HepG2 (cell line): Measurements from ENCODE around the gene CDC14B. TPM values are rescaled to one million over a fixed set of nuclear protein-coding genes. Genes with fewer than 3 reads are reported as not detected.

ENCODE experiments used
- AGO2 ChIP-seq: fragments of 200-400 bp; formaldehyde crosslinking; optimal IDR thresholded peaks from 2 replicates; pipeline ENCODE3; 2017; ENCODE audit warnings: mild to moderate bottlenecking, low read depth, low read length, moderate library complexity
- GFI1 ChIP-seq: sonication (generic); formaldehyde crosslinking; IDR thresholded peaks from 2 replicates; pipeline ENCODE4 v1.5.0; 2020; ENCODE audit warnings: missing genetic modification reagents, mild to moderate bottlenecking, borderline replicate concordance
- GLMP ChIP-seq: sonication (generic); formaldehyde crosslinking; IDR thresholded peaks from 2 replicates; pipeline ENCODE4 v1.9.0; 2021; ENCODE audit warnings: missing genetic modification reagents, mild to moderate bottlenecking, borderline replicate concordance
- MEF2D ChIP-seq: sonication (generic); formaldehyde crosslinking; IDR thresholded peaks from 2 replicates; pipeline ENCODE4 v1.5.1; 2020; ENCODE audit warnings: mild to moderate bottlenecking, missing genetic modification reagents
- MTF2 ChIP-seq: sonication (generic); formaldehyde crosslinking; IDR thresholded peaks from 2 replicates; pipeline ENCODE4 v1.5.0; 2020; ENCODE audit warnings: missing genetic modification reagents, borderline replicate concordance
- NR2F6 ChIP-seq, 2 experiments: IDR thresholded peaks; 2 replicates each; pipeline ENCODE4 v1.6.1; 2016; ENCODE audit warnings: antibody characterized with exemption in 1 of 2, mild to moderate bottlenecking in 1 of 2
- PCBP2 ChIP-seq: fragments of 200-400 bp; formaldehyde crosslinking; optimal IDR thresholded peaks from 2 replicates; pipeline ENCODE3; 2018; ENCODE audit warnings: low read length, low read depth; ENCODE audit not compliant: poor library complexity, severe bottlenecking
- POGK ChIP-seq: sonication (generic); formaldehyde crosslinking; conservative IDR thresholded peaks from 2 replicates; pipeline ENCODE4 v1.8.0; 2022; ENCODE audit warnings: mild to moderate bottlenecking, moderate library complexity, missing genetic modification reagents
- RBAK ChIP-seq: sonication (generic); formaldehyde crosslinking; IDR thresholded peaks from 2 replicates; pipeline ENCODE4 v1.5.1; 2020; ENCODE audit warnings: mild to moderate bottlenecking, missing genetic modification reagents
- TCF7 ChIP-seq: sonication (generic); IDR thresholded peaks from 2 replicates; pipeline ENCODE4 v1.6.1; 2016; ENCODE audit warnings: antibody characterized with exemption, low read depth
- ZNF274 ChIP-seq: sonication (generic); formaldehyde crosslinking; IDR thresholded peaks from 2 replicates; pipeline ENCODE4 v1.5.1; 2020; ENCODE audit warnings: mild to moderate bottlenecking, missing genetic modification reagents
- ZNF414 ChIP-seq: sonication (generic); formaldehyde crosslinking; IDR thresholded peaks from 2 replicates; pipeline ENCODE4 v1.5.0; 2020; ENCODE audit warnings: missing genetic modification reagents
- ZNF564 ChIP-seq: sonication (generic); formaldehyde crosslinking; IDR thresholded peaks from 2 replicates; pipeline ENCODE4 v1.8.1; 2023; ENCODE audit warnings: mild to moderate bottlenecking, missing genetic modification reagents
- ZNF749 ChIP-seq: sonication (generic); formaldehyde crosslinking; IDR thresholded peaks from 2 replicates; pipeline ENCODE4 v1.8.0; 2022; ENCODE audit warnings: mild to moderate bottlenecking, missing genetic modification reagents, moderate library complexity, borderline replicate concordance
- ZNF816 ChIP-seq: sonication (generic); formaldehyde crosslinking; IDR thresholded peaks from 2 replicates; pipeline ENCODE4 v1.8.0; 2022; ENCODE audit warnings: missing genetic modification reagents, mild to moderate bottlenecking, borderline replicate concordance
- ZNF839 ChIP-seq: sonication (generic); formaldehyde crosslinking; IDR thresholded peaks from 2 replicates; pipeline ENCODE4 v1.4.0; 2020; ENCODE audit warnings: missing genetic modification reagents, mild to moderate bottlenecking, borderline replicate concordance
- ZSCAN9 ChIP-seq: IDR thresholded peaks from 2 replicates; pipeline ENCODE4 v1.6.1; 2016; ENCODE audit warnings: borderline replicate concordance
- polyA plus RNA-seq, 8 experiments: library from polyadenylated mRNA; depleted of rRNA in 3 of 8; stranded (reverse) in 7 of 8; unstranded in 1 of 8; fragments of >200 nt; fragmentation: Illumina TruSeq in 4 of 8; extraction: Trizol in 4 of 8; gene quantifications; 2 replicates each; pipeline versions ENCODE4 v1.2.1 to v1.2.3, GENCODE V29; 2011 to 2016; ENCODE audit warnings: low read depth in 4 of 8, missing spikeins in 1 of 8, mixed read lengths in 1 of 8; ENCODE audit not compliant: insufficient read depth in 1 of 8
- total RNA-seq, 5 experiments: library from RNA; depleted of rRNA; stranded (reverse); fragments of >200 nt; fragmentation: Illumina TruSeq; extraction: Trizol; gene quantifications; 2 replicates each; pipeline ENCODE4 v1.2.3, GENCODE V29; 2016; ENCODE audit warnings: low read depth in 1 of 5
- TF ChIP-seq, protein P1 (sequence below): sonication (generic); formaldehyde crosslinking; IDR thresholded peaks from 2 replicates; pipeline ENCODE4 v1.9.0; 2021; ENCODE audit warnings: missing genetic modification reagents, mild to moderate bottlenecking, borderline replicate concordance
- TF ChIP-seq, protein P2 (sequence below): sonication (generic); formaldehyde crosslinking; IDR thresholded peaks from 2 replicates; pipeline ENCODE4 v1.8.0; 2023; ENCODE audit warnings: mild to moderate bottlenecking, missing genetic modification reagents
- TF ChIP-seq, protein P3 (sequence below): IDR thresholded peaks from 2 replicates; pipeline ENCODE4 v1.6.1; 2016; ENCODE audit warnings: mild to moderate bottlenecking, missing biosample characterization, missing genetic modification reagents
- TF ChIP-seq, protein P4 (sequence below): sonication (generic); formaldehyde crosslinking; IDR thresholded peaks from 2 replicates; pipeline ENCODE4 v1.5.0; 2020; ENCODE audit warnings: missing genetic modification reagents

Gene CDC14B
- total and polyA plus RNA-seq, 2 of the 13 experiments (the other 11 are each of a cell fraction or from before 2014, with no cell fraction given): 25.8 to 33.3 TPM

DNA sequence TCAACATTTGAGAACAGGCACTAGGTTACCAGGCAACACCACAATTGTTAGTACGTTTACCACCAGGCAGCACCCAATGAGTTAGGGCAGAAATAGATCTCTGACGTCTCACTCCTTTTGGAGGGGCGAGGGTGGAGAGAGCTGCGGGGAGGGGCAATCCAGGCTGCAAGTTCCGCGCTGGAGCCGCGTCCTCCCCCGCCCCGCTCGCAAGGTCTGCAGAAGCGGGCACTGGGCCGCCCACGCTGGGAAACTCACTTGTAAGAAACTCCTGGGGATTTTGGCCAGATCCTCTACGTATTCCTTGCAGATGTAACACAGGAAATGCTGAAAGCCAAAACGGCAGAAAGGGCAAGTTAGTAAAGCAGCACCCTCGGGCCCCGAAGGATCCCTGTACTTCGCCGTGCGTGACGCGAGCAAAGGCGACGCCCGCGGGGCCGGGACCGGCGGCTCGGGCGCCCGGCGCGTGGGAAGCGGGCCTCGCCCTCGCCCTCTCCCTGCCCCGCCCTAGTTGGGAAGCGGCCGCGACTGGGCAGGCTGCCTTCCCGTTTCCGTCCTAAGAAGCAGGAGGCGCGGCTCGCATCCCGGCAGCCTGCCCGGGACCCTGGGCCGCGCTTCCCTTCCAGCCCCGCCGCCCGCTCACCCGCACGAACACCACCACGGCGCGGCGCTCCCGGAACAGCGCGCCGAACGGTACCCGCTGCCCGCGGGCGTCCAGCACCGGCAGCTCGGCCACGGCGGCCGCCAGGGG lies 35.0 kb upstream of the CDC14B start (continued):
- TF ChIP-seq, protein P1, sequence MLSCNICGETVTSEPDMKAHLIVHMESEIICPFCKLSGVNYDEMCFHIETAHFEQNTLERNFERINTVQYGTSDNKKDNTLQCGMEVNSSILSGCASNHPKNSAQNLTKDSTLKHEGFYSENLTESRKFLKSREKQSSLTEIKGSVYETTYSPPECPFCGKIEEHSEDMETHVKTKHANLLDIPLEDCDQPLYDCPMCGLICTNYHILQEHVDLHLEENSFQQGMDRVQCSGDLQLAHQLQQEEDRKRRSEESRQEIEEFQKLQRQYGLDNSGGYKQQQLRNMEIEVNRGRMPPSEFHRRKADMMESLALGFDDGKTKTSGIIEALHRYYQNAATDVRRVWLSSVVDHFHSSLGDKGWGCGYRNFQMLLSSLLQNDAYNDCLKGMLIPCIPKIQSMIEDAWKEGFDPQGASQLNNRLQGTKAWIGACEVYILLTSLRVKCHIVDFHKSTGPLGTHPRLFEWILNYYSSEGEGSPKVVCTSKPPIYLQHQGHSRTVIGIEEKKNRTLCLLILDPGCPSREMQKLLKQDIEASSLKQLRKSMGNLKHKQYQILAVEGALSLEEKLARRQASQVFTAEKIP (CRISPR knock-in tag): no peak
- TF ChIP-seq ZNF816 (no peak), ZNF749 (CRISPR knock-in tag) (no peak), TCF7 (no peak), GFI1 (CRISPR knock-in tag) (no peak), ZNF839 (CRISPR knock-in tag) (no peak), ZNF274 (CRISPR knock-in tag) (no peak; the same call in 1 of the 2 replicates), ZNF564 (CRISPR knock-in tag) (0 out of 2 replicates have a peak, but pooled peaks have one; percentile 41), AGO2 (peak; percentile 77), NR2F6 (IDR thresholded peaks at IDR 0.05) (no peak), NR2F6 (CRISPR knock-in tag; IDR thresholded peaks at IDR 0.05) (no peak), MTF2 (CRISPR knock-in tag) (no peak), GLMP (CRISPR knock-in tag) (no peak), MEF2D (CRISPR knock-in tag) (no peak), ZSCAN9 (CRISPR knock-in tag) (no peak), PCBP2 (no peak), ZNF414 (CRISPR knock-in tag) (no peak), RBAK (CRISPR knock-in tag) (no peak), POGK (CRISPR knock-in tag) (0 out of 2 replicates have a peak, but pooled peaks have one; percentile 24)
- TF ChIP-seq, protein P2, sequence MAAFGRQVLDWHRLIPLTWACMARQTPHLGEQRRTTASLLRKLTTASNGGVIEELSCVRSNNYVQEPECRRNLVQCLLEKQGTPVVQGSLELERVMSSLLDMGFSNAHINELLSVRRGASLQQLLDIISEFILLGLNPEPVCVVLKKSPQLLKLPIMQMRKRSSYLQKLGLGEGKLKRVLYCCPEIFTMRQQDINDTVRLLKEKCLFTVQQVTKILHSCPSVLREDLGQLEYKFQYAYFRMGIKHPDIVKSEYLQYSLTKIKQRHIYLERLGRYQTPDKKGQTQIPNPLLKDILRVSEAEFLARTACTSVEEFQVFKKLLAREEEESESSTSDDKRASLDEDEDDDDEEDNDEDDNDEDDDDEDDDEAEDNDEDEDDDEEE (CRISPR knock-in tag): no peak
- TF ChIP-seq, protein P3, sequence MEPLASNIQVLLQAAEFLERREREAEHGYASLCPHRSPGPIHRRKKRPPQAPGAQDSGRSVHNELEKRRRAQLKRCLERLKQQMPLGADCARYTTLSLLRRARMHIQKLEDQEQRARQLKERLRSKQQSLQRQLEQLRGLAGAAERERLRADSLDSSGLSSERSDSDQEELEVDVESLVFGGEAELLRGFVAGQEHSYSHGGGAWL: no peak
- TF ChIP-seq, protein P4, sequence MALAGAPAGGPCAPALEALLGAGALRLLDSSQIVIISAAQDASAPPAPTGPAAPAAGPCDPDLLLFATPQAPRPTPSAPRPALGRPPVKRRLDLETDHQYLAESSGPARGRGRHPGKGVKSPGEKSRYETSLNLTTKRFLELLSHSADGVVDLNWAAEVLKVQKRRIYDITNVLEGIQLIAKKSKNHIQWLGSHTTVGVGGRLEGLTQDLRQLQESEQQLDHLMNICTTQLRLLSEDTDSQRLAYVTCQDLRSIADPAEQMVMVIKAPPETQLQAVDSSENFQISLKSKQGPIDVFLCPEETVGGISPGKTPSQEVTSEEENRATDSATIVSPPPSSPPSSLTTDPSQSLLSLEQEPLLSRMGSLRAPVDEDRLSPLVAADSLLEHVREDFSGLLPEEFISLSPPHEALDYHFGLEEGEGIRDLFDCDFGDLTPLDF (CRISPR knock-in tag): no peak
